CD4-positive, alpha-beta memory T cell (primary cell): ENCODE results near the gene ASH1L. TPM values are rescaled to one million over a fixed set of nuclear protein-coding genes. Genes with fewer than 3 reads are reported as not detected.

Experiments
- CTCF ChIA-PET: fragments of 350-600 bp; sonication (Branson Sonifier 250); formaldehyde crosslinking; loops from one replicate; lab custom pipeline; 2021; ENCODE audit warnings: inconsistent platforms; ENCODE audit not compliant: partially characterized antibody; lab: Charles Lee
- POLR2A ChIA-PET: fragments of 350-600 bp; sonication (Branson Sonifier 250); formaldehyde crosslinking; loops from one replicate; lab custom pipeline; 2021; ENCODE audit not compliant: partially characterized antibody; lab: Charles Lee
- DNase-seq, 5 donors: peaks; one replicate each; pipeline versions ENCODE4 v3.0.0 to v3.0.0-alpha.2; 2020 to 2022; ENCODE audit warnings: mixed read lengths in 1 of 5
- H3K27ac ChIP-seq: one replicate; pipeline ENCODE4 v1.7.0; 2013; ENCODE audit warnings: low read depth, low read length
- H3K27me3 ChIP-seq: 2 replicates; pipeline ENCODE4 v1.7.0; 2013; ENCODE audit warnings: mild to moderate bottlenecking, low read length, moderate library complexity; ENCODE audit not compliant: insufficient read depth
- H3K36me3 ChIP-seq: 2 replicates; pipeline ENCODE4 v1.7.0; 2013; ENCODE audit warnings: mild to moderate bottlenecking, low read length, moderate library complexity; ENCODE audit not compliant: insufficient read depth
- H3K4me1 ChIP-seq: 2 replicates; pipeline ENCODE4 v1.7.0; 2013; ENCODE audit warnings: mild to moderate bottlenecking, low read length, moderate library complexity; ENCODE audit not compliant: insufficient read depth
- H3K4me3 ChIP-seq, 2 donors: one replicate each; pipeline ENCODE4 v1.7.0; 2013; ENCODE audit warnings: low read length in 2 of 2, mild to moderate bottlenecking in 1 of 2
- H3K9me3 ChIP-seq, 2 donors: one replicate each; pipeline ENCODE4 v1.7.0; 2013; ENCODE audit warnings: low read length in 2 of 2, control low read depth in 1 of 2; ENCODE audit not compliant: control insufficient read depth in 1 of 2
- H3K27ac Mint-ChIP-seq, 7 donors: one replicate each; pipeline ENCODE4 v1.8.0; 2020 to 2021; ENCODE audit warnings: mixed read lengths in 7 of 7, mild to moderate bottlenecking in 6 of 7, inconsistent platforms in 3 of 7, moderate library complexity in 3 of 7
- H3K27me3 Mint-ChIP-seq, 2 donors: one replicate each; pipeline ENCODE4 v1.8.0; 2020 to 2021; ENCODE audit warnings: mixed read lengths in 2 of 2
- H3K36me3 Mint-ChIP-seq, 2 donors: one replicate each; pipeline ENCODE4 v1.8.0; 2020 to 2021; ENCODE audit warnings: mixed read lengths in 2 of 2, inconsistent platforms in 1 of 2, mild to moderate bottlenecking in 1 of 2
- H3K4me1 Mint-ChIP-seq, 4 donors: one replicate each; pipeline ENCODE4 v1.8.0; 2020 to 2021; ENCODE audit warnings: mixed read lengths in 4 of 4, mild to moderate bottlenecking in 1 of 4
- H3K4me3 Mint-ChIP-seq, 8 donors: one replicate each; pipeline ENCODE4 v1.8.0; 2020 to 2021; ENCODE audit warnings: mixed read lengths in 8 of 8, mild to moderate bottlenecking in 7 of 8, moderate library complexity in 6 of 8, inconsistent platforms in 3 of 8
- H3K9me3 Mint-ChIP-seq, 8 donors: one replicate each; pipeline ENCODE4 v1.8.0; 2020 to 2021; ENCODE audit warnings: mixed read lengths in 8 of 8, mild to moderate bottlenecking in 5 of 8, inconsistent platforms in 3 of 8, moderate library complexity in 1 of 8
- intact Hi-C: fragments of 100-400 bp; cut with micrococcal nuclease; formaldehyde crosslinking; loops from one replicate; pipeline ENCODE4 v1.15.1; 2023
- polyA plus RNA-seq, 2 donors: library from polyadenylated mRNA; unstranded; fragments of 300-500 nt; fragmentation: Illumina TruSeq; gene quantifications; one replicate each; pipeline ENCODE4 v1.2.3, GENCODE V29; 2021
- total RNA-seq, 2 experiments: library from RNA; stranded (reverse); gene quantifications; one replicate each; pipeline ENCODE4 v1.2.3, GENCODE V29; 2021

The ASH1L gene
- total and polyA plus RNA-seq, 4 experiments from 2014 or later = 7.6 to 107 (median 70.4) TPM

DNA sequence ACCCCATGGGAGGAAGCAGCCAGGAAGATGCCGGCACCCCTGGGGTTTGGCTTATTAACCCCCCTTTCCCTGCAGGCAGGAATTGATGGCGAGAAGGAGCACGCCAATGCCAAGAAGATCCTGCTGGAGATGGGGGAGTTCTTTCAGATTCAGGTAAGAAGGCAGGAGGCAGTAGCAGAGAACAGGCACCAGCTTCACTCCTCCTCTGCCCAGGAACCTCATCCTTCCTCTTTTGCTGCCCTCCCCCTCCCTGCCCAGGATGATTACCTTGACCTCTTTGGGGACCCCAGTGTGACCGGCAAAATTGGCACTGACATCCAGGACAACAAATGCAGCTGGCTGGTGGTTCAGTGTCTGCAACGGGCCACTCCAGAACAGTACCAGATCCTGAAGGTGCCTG, 243.1 kb downstream of the ASH1L start:
- DNase-seq = no peak
- H3K4me1 ChIP-seq = peaks cover 25% of the 10 kb centered on the region
- peak overlapping the region in 3 of 7 donors; percentile 1 to 42 (median 36) for H3K27ac Mint-ChIP-seq

DNA sequence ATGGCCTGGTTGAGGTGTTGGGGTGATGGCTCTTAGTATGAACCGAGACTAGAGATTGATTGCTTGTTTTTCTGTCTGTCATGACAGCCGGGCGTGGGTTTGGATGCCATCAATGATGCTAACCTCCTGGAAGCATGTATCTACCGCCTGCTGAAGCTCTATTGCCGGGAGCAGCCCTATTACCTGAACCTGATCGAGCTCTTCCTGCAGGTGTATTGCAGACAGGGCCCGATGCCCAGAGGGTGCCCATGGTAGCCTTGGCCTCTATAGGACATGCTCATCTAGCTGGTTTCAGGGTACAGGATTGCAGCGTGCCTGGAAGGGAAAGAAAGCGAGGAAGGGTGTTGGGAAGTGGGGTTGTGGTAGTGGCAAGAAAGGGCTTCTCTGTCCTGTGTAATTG, 244.5 kb downstream of the ASH1L start:
- Mint-ChIP-seq H3K27me3 (no peaks in the 10 kb centered on the region), H3K36me3 (peaks cover 11 to 19% of the 10 kb centered on the region in 2 donors), H3K9me3 (peaks cover 0 to 1% (median 0%) of the 10 kb centered on the region in 8 donors), H3K4me3 (peak overlapping the region in 2 of 8 donors; percentile 1 to 45), H3K27ac (peak overlapping the region in 1 of 7 donors; percentile 11), H3K4me1 (peaks cover 14 to 38% (median 24%) of the 10 kb centered on the region in 4 donors)
- Histone ChIP-seq H3K27ac (no peak overlapping the region), H3K27me3 (no peaks in the 10 kb centered on the region), H3K36me3 (peaks cover 10% of the 10 kb centered on the region), H3K4me1 (peaks cover 25% of the 10 kb centered on the region), H3K4me3 (no peak overlapping the region), H3K9me3 (no peaks in the 10 kb centered on the region)
- DNase-seq = no peak
- intact Hi-C loops = no loop called here
- ChIA-PET CTCF (interaction anchor here (0.9 to 10.1 kb wide), 2 partner anchors 39 to 68 kb away, joined by 3 to 143 read pairs; no protein-coding TSS in a partner anchor), POLR2A (interaction anchor here (1.0 to 1.4 kb wide), 2 partner anchors 10 to 46 kb away, joined by 3 to 4 read pairs; no protein-coding TSS in a partner anchor)

More for the DNA sequence above, 243.1 kb downstream of the ASH1L start:
- H3K36me3 Mint-ChIP-seq = peaks cover 5 to 16% of the 10 kb centered on the region in 2 donors
- intact Hi-C loops = no loop called here
- H3K4me3 ChIP-seq = no peak overlapping the region
- H3K9me3 ChIP-seq = no peaks in the 10 kb centered on the region
- H3K27ac ChIP-seq = no peak overlapping the region
- peaks cover 12 to 40% (median 23%) of the 10 kb centered on the region in 4 donors for H3K4me1 Mint-ChIP-seq
- no peaks in the 10 kb centered on the region for H3K9me3 Mint-ChIP-seq
- ChIA-PET POLR2A (interaction anchor here (1.2 to 1.3 kb wide), 2 partner anchors 58 to 69 kb away, joined by 3 to 5 read pairs; partner anchors contain the start of gene SCAMP3), CTCF (interaction anchor here (1.4 to 10.1 kb wide), 2 partner anchors 69 to 185 kb away, joined by 3 to 143 read pairs; no protein-coding TSS in a partner anchor)
- H3K27me3 Mint-ChIP-seq = no peaks in the 10 kb centered on the region
- peak overlapping the region in 3 of 8 donors; percentile 9 to 85 (median 69) for H3K4me3 Mint-ChIP-seq
- H3K36me3 ChIP-seq = peaks cover 4% of the 10 kb centered on the region
- H3K27me3 ChIP-seq = no peaks in the 10 kb centered on the region

DNA sequence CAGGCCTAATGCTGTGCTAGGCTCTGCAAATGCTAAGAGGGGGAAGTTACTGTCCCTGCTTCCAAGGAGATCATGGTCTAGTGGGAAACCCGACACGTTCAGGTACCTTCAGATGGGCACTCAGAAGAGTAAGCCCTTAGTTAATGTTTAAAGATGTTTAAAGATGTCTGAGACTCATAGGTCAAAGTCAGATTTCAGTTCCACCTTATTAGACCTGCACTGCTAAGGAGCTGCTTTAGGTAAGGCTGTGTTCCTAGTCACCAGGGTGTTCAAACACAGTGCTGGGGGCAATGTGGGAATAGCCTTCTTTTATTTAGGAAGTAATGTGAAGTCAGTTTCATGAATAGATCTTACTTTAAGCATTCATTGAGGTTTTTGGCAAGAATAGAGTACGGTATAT, 245.7 kb downstream of the ASH1L start:
- Histone ChIP-seq H3K4me1 (peaks cover 17% of the 10 kb centered on the region), H3K27me3 (no peaks in the 10 kb centered on the region), H3K36me3 (peaks cover 12% of the 10 kb centered on the region), H3K4me3 (no peak overlapping the region), H3K27ac (no peak overlapping the region), H3K9me3 (no peaks in the 10 kb centered on the region)
- Mint-ChIP-seq H3K27me3 (no peaks in the 10 kb centered on the region), H3K27ac (no peak overlapping the region), H3K4me3 (no peak overlapping the region), H3K9me3 (peaks cover 0 to 1% (median 0%) of the 10 kb centered on the region in 8 donors), H3K36me3 (peaks cover 11 to 27% of the 10 kb centered on the region in 2 donors), H3K4me1 (peaks cover 15 to 40% (median 18%) of the 10 kb centered on the region in 4 donors)
- DNase-seq = no peak
- CTCF ChIA-PET = interaction anchor here (0.6 to 1.2 kb wide), 2 partner anchors 42 to 66 kb away, joined by 4 to 7 read pairs; no protein-coding TSS in a partner anchor
- POLR2A ChIA-PET = interaction anchor here (1.1 kb wide), 1 partner anchor 10 kb away, joined by 3 read pairs; no protein-coding TSS in a partner anchor
- intact Hi-C loops = no loop called here

- no peaks in the 10 kb centered on the region for H3K9me3 ChIP-seq
- Mint-ChIP-seq H3K4me3 (no peak overlapping the region), H3K36me3 (peaks cover 9 to 35% of the 10 kb centered on the region in 2 donors), H3K9me3 (peaks cover 0 to 1% (median 0%) of the 10 kb centered on the region in 8 donors), H3K27me3 (no peaks in the 10 kb centered on the region), H3K27ac (peak overlapping the region in 4 of 7 donors; percentile 5 to 70 (median 48)), H3K4me1 (peaks cover 16 to 41% (median 23%) of the 10 kb centered on the region in 4 donors)
- no peak overlapping the region for H3K27ac ChIP-seq
- no peak overlapping the region for H3K4me3 ChIP-seq
- H3K27me3 ChIP-seq = no peaks in the 10 kb centered on the region
- no peak for DNase-seq
- CTCF ChIA-PET = interaction anchor here (0.8 to 1.2 kb wide), 3 partner anchors 9 to 169 kb away, joined by 3 to 4 read pairs (median 3); no protein-coding TSS in a partner anchor
- POLR2A ChIA-PET = interaction anchor here (1.1 kb wide), 1 partner anchor 57 kb away, joined by 3 read pairs; no protein-coding TSS in a partner anchor
- peaks cover 15% of the 10 kb centered on the region for H3K4me1 ChIP-seq
- intact Hi-C loops = no loop called here
- H3K36me3 ChIP-seq = peaks cover 12% of the 10 kb centered on the region
Observed at GRCh38 chr1:155313261-155313660, 249.3 kb downstream of the ASH1L start.

- DNase-seq = no peak
- peak overlapping the region; percentile 92 to 99 (median 97) for H3K4me3 Mint-ChIP-seq
- H3K27me3 Mint-ChIP-seq = no peaks in the 10 kb centered on the region
Observed at GRCh38 chr1:155309423-155310021, 253.1 kb downstream of the ASH1L start.

DNA sequence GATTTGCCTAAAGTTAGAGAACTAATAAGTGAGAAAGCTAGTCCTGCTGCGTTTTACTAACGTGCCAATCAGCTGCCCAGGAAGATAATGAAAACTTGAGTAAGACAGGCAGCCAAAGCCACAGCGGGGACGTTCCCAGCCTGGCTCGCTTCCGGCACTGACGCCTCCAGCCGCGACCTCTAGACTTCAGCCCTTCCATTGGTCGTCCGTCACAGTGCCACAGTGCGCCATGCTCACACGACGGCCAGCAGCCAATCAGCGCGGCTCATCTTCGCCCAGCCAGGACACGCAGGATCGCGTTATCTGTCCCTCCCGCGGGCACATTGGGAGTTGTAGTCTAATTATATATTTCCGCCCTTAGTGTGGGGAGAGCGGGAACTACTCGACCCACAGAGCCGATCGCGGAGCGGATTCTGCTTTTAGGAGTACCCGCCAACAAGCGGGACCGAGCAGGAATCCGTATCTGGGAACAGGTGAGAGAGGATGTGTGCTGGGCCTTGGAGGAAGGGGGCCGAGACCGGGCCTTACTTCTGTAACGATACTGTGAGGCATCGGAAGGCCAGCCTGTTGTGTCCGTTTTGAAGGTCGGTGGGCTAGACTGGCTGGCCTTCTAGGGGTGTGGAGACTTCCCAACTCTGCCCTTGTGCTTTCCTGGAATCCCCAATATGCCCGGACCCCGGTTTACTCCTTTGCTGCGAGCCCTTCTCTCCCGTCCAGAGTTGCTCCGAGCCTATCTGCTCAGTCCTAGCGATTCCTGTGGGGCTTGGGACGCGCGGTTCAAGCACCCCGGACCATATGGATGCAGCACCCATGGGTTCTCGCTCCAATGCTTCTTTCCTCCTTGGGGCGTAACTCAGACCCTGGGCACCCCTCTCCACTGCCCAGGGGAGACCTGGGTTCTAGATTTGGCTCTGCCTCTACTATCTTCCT, 253.8 kb downstream of the ASH1L start, which contains the start of gene FDPS:
Gene FDPS, plus strand, starts transcription at position 374 of the 930 bp plus-strand sequence. CDS start 924 bp downstream, outside the sequence.
- peak within 1 kb of the TSS; percentile 92 to 97 for H3K4me3 ChIP-seq
- intact Hi-C loops = loop anchor here (1.0 to 5.0 kb wide), 5 partner anchors 15 to 116 kb away; partner anchors contain the start of genes CLK2, HCN3 and SCAMP3
- peaks cover 22% of the 10 kb centered on the region for H3K4me1 ChIP-seq
- no peaks in the 10 kb centered on the region for H3K27me3 ChIP-seq
- H3K27ac ChIP-seq = peak within 1 kb of the TSS; percentile 90
- peaks cover 8% of the 10 kb centered on the region for H3K36me3 ChIP-seq
- DNase-seq = peak; percentile 96 to 99 (median 98)
- peaks cover 18 to 44% (median 25%) of the 10 kb centered on the region in 4 donors for H3K4me1 Mint-ChIP-seq
- no peaks in the 10 kb centered on the region for H3K9me3 ChIP-seq
- H3K36me3 Mint-ChIP-seq = peaks cover 9 to 26% of the 10 kb centered on the region in 2 donors
- ChIA-PET POLR2A (interaction anchor here (0.6 to 1.8 kb wide), 14 partner anchors 9 to 1151 kb away, joined by 3 to 14 read pairs (median 4); partner anchors contain the start of genes CLK2, RUSC1, SCAMP3 and THBS3), CTCF (interaction anchor here (1.3 to 3.0 kb wide), 4 partner anchors 15 to 58 kb away, joined by 5 to 27 read pairs (median 10); no protein-coding TSS in a partner anchor)
- H3K4me3 Mint-ChIP-seq = peak within 1 kb of the TSS; percentile 92 to 99 (median 97)
- H3K9me3 Mint-ChIP-seq = peaks cover 0 to 1% (median 0%) of the 10 kb centered on the region in 8 donors
- peak within 1 kb of the TSS; percentile 88 to 99 (median 98) for H3K27ac Mint-ChIP-seq
- peaks cover 0 to 2% of the 10 kb centered on the region in 2 donors for H3K27me3 Mint-ChIP-seq

More at GRCh38 chr1:155309423-155310021, 253.1 kb downstream of the ASH1L start:
- Mint-ChIP-seq H3K36me3 (peaks cover 9 to 26% of the 10 kb centered on the region in 2 donors), H3K27ac (peak overlapping the region; percentile 61 to 99 (median 97)), H3K4me1 (peaks cover 18 to 44% (median 25%) of the 10 kb centered on the region in 4 donors), H3K9me3 (peaks cover 0 to 1% (median 0%) of the 10 kb centered on the region in 8 donors)
- Histone ChIP-seq H3K4me3 (peak overlapping the region; percentile 92 to 97), H3K4me1 (peaks cover 22% of the 10 kb centered on the region), H3K9me3 (no peaks in the 10 kb centered on the region), H3K36me3 (peaks cover 8% of the 10 kb centered on the region), H3K27ac (peak overlapping the region; percentile 90), H3K27me3 (no peaks in the 10 kb centered on the region)
- ChIA-PET POLR2A (interaction anchor here (0.8 kb wide), 1 partner anchor 14 kb away, joined by 4 read pairs; no protein-coding TSS in a partner anchor), CTCF (no interaction called here)
- intact Hi-C loops = loop anchor here (5.0 kb wide), 1 partner anchor 117 kb away; no protein-coding TSS in a partner anchor
